HG03342 (cell line): Measurements from ENCODE around the gene SCAF11.
"Not testable (repeated sequence)": the region's sequence is repeated elsewhere in the genome, so short reads cannot be mapped to it uniquely, and the experiment has no call there.

Experiments used
- ATAC-seq: cut with Tn5 transposase; IDR thresholded peaks from one replicate; pipeline ENCODE4 v1.9.1; 2021; ENCODE audit warnings: mild to moderate bottlenecking, moderate library complexity; ENCODE audit not compliant: unreplicated experiment

The SCAF11 gene

GRCh38 chr12:45990468-45991283 lies at the start of gene SCAF11:
Gene SCAF11 (minus strand): TSS chr12:45990574. CDS start chr12:45964167, 26,407 bp downstream.
- ATAC-seq, result peak; percentile 72

- not testable (repeated sequence) for ATAC-seq
Observed at GRCh38 chr12:46037066-46037465, 46.7 kb upstream of the SCAF11 start.

GRCh38 chr12:46027172-46027571 lies 36.8 kb upstream of the SCAF11 start:
- no peak for ATAC-seq

GRCh38 chr12:46024099-46024498 lies 33.7 kb upstream of the SCAF11 start:
- ATAC-seq, result no peak

- no peak for ATAC-seq
Observed at GRCh38 chr12:46020768-46021167, 30.4 kb upstream of the SCAF11 start.

- ATAC-seq, result not testable (repeated sequence)
Observed at GRCh38 chr12:46018712-46019111, 28.3 kb upstream of the SCAF11 start.

GRCh38 chr12:46017866-46018375 lies 27.5 kb upstream of the SCAF11 start:
- not testable (repeated sequence) for ATAC-seq

- ATAC-seq, result no peak
Observed at GRCh38 chr12:46005823-46006222, 15.4 kb upstream of the SCAF11 start.

GRCh38 chr12:46005151-46005797 lies 14.9 kb upstream of the SCAF11 start:
- no peak for ATAC-seq

- ATAC-seq, result no peak
Observed at GRCh38 chr12:46004715-46005114, 14.3 kb upstream of the SCAF11 start.

- ATAC-seq, result not testable (repeated sequence)
Observed at GRCh38 chr12:46000076-46000475, 9.7 kb upstream of the SCAF11 start.

GRCh38 chr12:45994736-45995135 lies 4.4 kb upstream of the SCAF11 start:
- no peak for ATAC-seq

- no peak for ATAC-seq
Observed at GRCh38 chr12:45991284-45992249, 1.2 kb upstream of the SCAF11 start.

GRCh38 chr12:45989721-45990467 lies 480 bp downstream of the SCAF11 start:
- peak; percentile 30 for ATAC-seq

- ATAC-seq, result no peak
Observed at GRCh38 chr12:45989287-45989686, 1.1 kb downstream of the SCAF11 start.

GRCh38 chr12:45988264-45988663 lies 2.1 kb downstream of the SCAF11 start:
- no peak for ATAC-seq

- ATAC-seq, result no peak
Observed at GRCh38 chr12:45987340-45987727, 3.0 kb downstream of the SCAF11 start.

GRCh38 chr12:45986641-45987339 lies 3.6 kb downstream of the SCAF11 start:
- no peak for ATAC-seq

GRCh38 chr12:45981075-45981837 lies 9.1 kb downstream of the SCAF11 start:
- ATAC-seq, result no peak
